Measurements from ENCODE around the gene CFI. TPM values are rescaled to one million over a fixed set of nuclear protein-coding genes. Genes with fewer than 3 reads are reported as not detected.
A peak's percentile ranks its signal among the peaks of the same experiment; 100 is the strongest.

The CFI gene
- total RNA-seq, 2 donors from 2014 or later = not detected

GRCh38 chr4:109730619-109731545 is 70.9 kb downstream of the CFI start:
- Mint-ChIP-seq H3K36me3 (ENCODE audit: low read depth) (peaks cover 12% of the 10 kb centered on the region), H3K4me3 (peak overlapping the region; percentile 85), H3K4me1 (peaks cover 7% of the 10 kb centered on the region), H3K9me3 (no peaks in the 10 kb centered on the region), H3K27ac (no peak overlapping the region), H3K27me3 (no peaks in the 10 kb centered on the region)
- ATAC-seq (replicated peaks) = no peak

GRCh38 chr4:109729718-109730618 is 71.8 kb downstream of the CFI start, which contains the start of gene PLA2G12A:
TSS of gene PLA2G12A (minus strand) at chr4:109730070. CDS start at chr4:109729809, 261 bp downstream.
- Mint-ChIP-seq H3K9me3 (no peaks in the 10 kb centered on the region), H3K27me3 (no peaks in the 10 kb centered on the region), H3K4me3 (peak within 1 kb of the TSS; percentile 85), H3K36me3 (ENCODE audit: low read depth) (peaks cover 12% of the 10 kb centered on the region), H3K27ac (no peak within 1 kb of the TSS), H3K4me1 (peaks cover 7% of the 10 kb centered on the region)
- ATAC-seq (replicated peaks) = peak; percentile 92

- no peak overlapping the region for H3K27ac Mint-ChIP-seq
- H3K27me3 Mint-ChIP-seq = no peaks in the 10 kb centered on the region
- peaks cover 7% of the 10 kb centered on the region for H3K4me1 Mint-ChIP-seq
- peak overlapping the region; percentile 85 for H3K4me3 Mint-ChIP-seq
- no peaks in the 10 kb centered on the region for H3K9me3 Mint-ChIP-seq
- peaks cover 12% of the 10 kb centered on the region for H3K36me3 Mint-ChIP-seq (ENCODE audit: low read depth)
- ATAC-seq (replicated peaks) = no peak
Measured at GRCh38 chr4:109729117-109729717, 72.6 kb downstream of the CFI start.

GRCh38 chr4:109728385-109728784 is 73.4 kb downstream of the CFI start:
- no peak overlapping the region for H3K27ac Mint-ChIP-seq
- no peak for ATAC-seq (replicated peaks)
- peaks cover 12% of the 10 kb centered on the region for H3K36me3 Mint-ChIP-seq (ENCODE audit: low read depth)
- H3K27me3 Mint-ChIP-seq = no peaks in the 10 kb centered on the region
- H3K4me3 Mint-ChIP-seq = peak overlapping the region; percentile 85
- peaks cover 7% of the 10 kb centered on the region for H3K4me1 Mint-ChIP-seq
- H3K9me3 Mint-ChIP-seq = no peaks in the 10 kb centered on the region

GRCh38 chr4:109723110-109723509 is 78.7 kb downstream of the CFI start:
- H3K4me3 Mint-ChIP-seq = no peak overlapping the region
- no peak for ATAC-seq (replicated peaks)
- H3K27ac Mint-ChIP-seq = no peak overlapping the region
- no peaks in the 10 kb centered on the region for H3K27me3 Mint-ChIP-seq
- no peaks in the 10 kb centered on the region for H3K9me3 Mint-ChIP-seq
- H3K4me1 Mint-ChIP-seq = peaks cover 13% of the 10 kb centered on the region
- H3K36me3 Mint-ChIP-seq (ENCODE audit: low read depth) = peaks cover 12% of the 10 kb centered on the region

GRCh38 chr4:109722357-109722756 is 79.4 kb downstream of the CFI start:
- peaks cover 13% of the 10 kb centered on the region for H3K36me3 Mint-ChIP-seq (ENCODE audit: low read depth)
- H3K27me3 Mint-ChIP-seq = no peaks in the 10 kb centered on the region
- no peaks in the 10 kb centered on the region for H3K9me3 Mint-ChIP-seq
- H3K27ac Mint-ChIP-seq = no peak overlapping the region
- H3K4me3 Mint-ChIP-seq = no peak overlapping the region
- no peak for ATAC-seq (replicated peaks)
- peaks cover 8% of the 10 kb centered on the region for H3K4me1 Mint-ChIP-seq

DNA sequence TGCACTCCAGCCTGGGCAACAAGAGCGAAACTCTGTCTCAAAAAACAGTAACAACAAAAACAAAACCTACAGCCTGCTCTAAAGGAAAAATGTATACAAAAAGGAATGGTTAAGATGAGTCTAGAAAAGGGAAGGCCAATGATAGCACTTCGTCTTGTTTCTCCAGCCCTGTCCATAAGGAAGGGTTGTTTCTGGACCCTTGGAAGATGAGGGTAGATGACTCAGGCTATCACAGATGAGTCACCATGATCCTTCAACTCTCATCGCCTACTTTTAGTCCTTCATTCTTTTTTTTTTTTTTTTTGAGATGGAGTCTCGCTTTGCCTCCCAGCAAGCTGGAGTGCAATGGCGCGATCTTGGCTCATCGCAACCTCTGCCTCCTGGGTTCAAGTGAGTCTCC is 80.8 kb downstream of the CFI start:
- Mint-ChIP-seq H3K36me3 (ENCODE audit: low read depth) (peaks cover 20% of the 10 kb centered on the region), H3K4me3 (no peak overlapping the region)
- ATAC-seq (replicated peaks) = no peak

GRCh38 chr4:109719604-109720003 is 82.2 kb downstream of the CFI start:
- peaks cover 8% of the 10 kb centered on the region for H3K4me1 Mint-ChIP-seq
- no peak overlapping the region for H3K4me3 Mint-ChIP-seq
- no peaks in the 10 kb centered on the region for H3K27me3 Mint-ChIP-seq
- no peak for ATAC-seq (replicated peaks)
- no peaks in the 10 kb centered on the region for H3K9me3 Mint-ChIP-seq
- H3K36me3 Mint-ChIP-seq (ENCODE audit: low read depth) = peaks cover 31% of the 10 kb centered on the region
- H3K27ac Mint-ChIP-seq = no peak overlapping the region

More for the DNA sequence above, 80.8 kb downstream of the CFI start:
- H3K9me3 Mint-ChIP-seq = no peaks in the 10 kb centered on the region
- H3K4me1 Mint-ChIP-seq = peaks cover 8% of the 10 kb centered on the region
- H3K27me3 Mint-ChIP-seq = no peaks in the 10 kb centered on the region
- H3K27ac Mint-ChIP-seq = no peak overlapping the region

GRCh38 chr4:109718759-109719158 is 83.0 kb downstream of the CFI start:
- H3K9me3 Mint-ChIP-seq = no peaks in the 10 kb centered on the region
- peaks cover 38% of the 10 kb centered on the region for H3K36me3 Mint-ChIP-seq (ENCODE audit: low read depth)
- H3K27me3 Mint-ChIP-seq = no peaks in the 10 kb centered on the region
- no peak overlapping the region for H3K27ac Mint-ChIP-seq
- H3K4me1 Mint-ChIP-seq = peaks cover 8% of the 10 kb centered on the region
- H3K4me3 Mint-ChIP-seq = no peak overlapping the region
- no peak for ATAC-seq (replicated peaks)

GRCh38 chr4:109713500-109713899 is 88.3 kb downstream of the CFI start:
- Mint-ChIP-seq H3K4me1 (no peaks in the 10 kb centered on the region), H3K9me3 (no peaks in the 10 kb centered on the region), H3K27me3 (no peaks in the 10 kb centered on the region), H3K4me3 (no peak overlapping the region), H3K36me3 (ENCODE audit: low read depth) (peaks cover 66% of the 10 kb centered on the region), H3K27ac (no peak overlapping the region)
- no peak for ATAC-seq (replicated peaks)

GRCh38 chr4:109708990-109709389 is 92.8 kb downstream of the CFI start:
- Mint-ChIP-seq H3K27ac (no peak overlapping the region), H3K4me1 (peaks cover 6% of the 10 kb centered on the region), H3K9me3 (no peaks in the 10 kb centered on the region), H3K4me3 (no peak overlapping the region), H3K36me3 (ENCODE audit: low read depth) (peaks cover 34% of the 10 kb centered on the region), H3K27me3 (no peaks in the 10 kb centered on the region)
- no peak for ATAC-seq (replicated peaks)

GRCh38 chr4:109708435-109708834 is 93.4 kb downstream of the CFI start:
- H3K4me3 Mint-ChIP-seq = no peak overlapping the region
- H3K27ac Mint-ChIP-seq = no peak overlapping the region
- H3K4me1 Mint-ChIP-seq = peaks cover 8% of the 10 kb centered on the region
- peaks cover 32% of the 10 kb centered on the region for H3K36me3 Mint-ChIP-seq (ENCODE audit: low read depth)
- ATAC-seq (replicated peaks) = no peak
- no peaks in the 10 kb centered on the region for H3K27me3 Mint-ChIP-seq
- no peaks in the 10 kb centered on the region for H3K9me3 Mint-ChIP-seq

- Mint-ChIP-seq H3K27ac (peak overlapping the region; percentile 92), H3K4me1 (peaks cover 25% of the 10 kb centered on the region), H3K36me3 (ENCODE audit: low read depth) (peaks cover 18% of the 10 kb centered on the region), H3K4me3 (peak overlapping the region; percentile 92), H3K27me3 (no peaks in the 10 kb centered on the region), H3K9me3 (no peaks in the 10 kb centered on the region)
- no peak for ATAC-seq (replicated peaks)
Measured at GRCh38 chr4:109703664-109704361, 98.0 kb downstream of the CFI start.

Measured in activated T-helper 17 cell treated with anti-CD3 and anti-CD28 coated beads, Interleukin-2, amount 50 U/mL, for 72 hours (primary cell).